ENCODE data around the gene TRIM51G.
"Not testable (repeated sequence)": the region's sequence is repeated elsewhere in the genome, so short reads cannot be mapped to it uniquely, and the experiment has no call there.

Gene TRIM51G, protein sequence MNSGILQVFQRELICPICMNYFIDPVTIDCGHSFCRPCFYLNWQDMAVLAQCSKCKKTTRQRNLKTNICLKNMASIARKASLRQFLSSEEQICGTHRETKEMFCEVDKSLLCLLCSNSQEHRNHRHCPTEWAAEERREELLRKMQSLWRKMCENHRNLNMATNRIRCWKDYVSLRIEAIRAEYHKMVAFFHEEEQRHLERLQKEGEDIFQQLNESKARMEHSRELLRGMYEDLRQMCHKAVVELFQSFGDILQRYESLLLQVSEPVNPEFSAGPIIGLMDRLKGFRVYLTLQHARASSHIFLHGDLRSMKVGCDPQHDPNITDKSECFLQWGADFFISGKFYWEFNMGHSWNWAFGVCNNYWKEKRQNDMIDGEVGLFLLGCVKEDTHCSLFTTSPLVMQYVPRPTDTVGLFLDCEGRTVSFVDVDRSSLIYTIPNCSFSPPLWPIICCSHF

DNA sequence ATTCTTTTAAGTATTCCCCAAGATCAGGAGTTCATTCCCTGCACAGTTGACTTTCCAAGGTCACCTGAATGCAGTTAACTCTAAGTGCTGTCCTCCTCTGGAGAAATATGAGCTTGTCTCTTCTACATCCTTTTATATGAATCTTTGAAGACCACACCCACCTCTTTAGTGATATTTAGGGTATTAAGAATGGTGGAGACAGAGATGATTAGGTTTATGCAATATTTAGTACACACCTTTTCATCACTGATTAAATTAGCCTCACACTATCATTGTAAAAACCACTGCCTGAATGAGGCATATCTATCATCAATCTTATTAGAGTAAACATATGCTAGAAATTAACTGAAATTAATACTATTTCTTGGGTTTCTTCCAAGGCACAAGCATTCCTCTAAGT is at the start of gene TRIM51G:
TSS of gene TRIM51G (minus strand) at position 101 of the 400 bp plus-strand sequence. CDS start 2,190 bp downstream, outside the sequence.
- DNase-seq, result not testable (repeated sequence)

DNA sequence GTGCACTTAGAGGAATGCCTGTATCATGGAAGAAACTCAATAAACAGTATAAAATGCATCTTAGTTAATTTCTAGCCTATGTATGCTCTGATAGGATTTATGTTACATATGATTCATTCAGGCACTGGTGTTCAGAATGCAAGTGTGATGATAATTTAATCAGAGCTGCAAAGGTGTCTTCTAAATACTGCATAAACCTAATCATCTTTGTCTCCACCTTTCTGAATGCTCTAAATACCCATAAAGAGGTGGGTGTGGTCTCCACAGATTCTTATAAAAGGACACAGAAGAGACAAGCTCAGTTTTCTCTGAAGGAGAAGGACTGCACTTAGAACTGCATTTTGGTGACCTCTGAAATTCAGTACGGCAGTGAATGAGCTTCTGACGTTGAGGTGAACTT is 44.8 kb upstream of the TRIM51G start, which contains the start of gene TRIM49B:
TSS of gene TRIM49B (plus strand) at position 301 of the 400 bp plus-strand sequence. CDS start 2,777 bp downstream, outside the sequence.
- DNase-seq, result not testable (repeated sequence)

DNA sequence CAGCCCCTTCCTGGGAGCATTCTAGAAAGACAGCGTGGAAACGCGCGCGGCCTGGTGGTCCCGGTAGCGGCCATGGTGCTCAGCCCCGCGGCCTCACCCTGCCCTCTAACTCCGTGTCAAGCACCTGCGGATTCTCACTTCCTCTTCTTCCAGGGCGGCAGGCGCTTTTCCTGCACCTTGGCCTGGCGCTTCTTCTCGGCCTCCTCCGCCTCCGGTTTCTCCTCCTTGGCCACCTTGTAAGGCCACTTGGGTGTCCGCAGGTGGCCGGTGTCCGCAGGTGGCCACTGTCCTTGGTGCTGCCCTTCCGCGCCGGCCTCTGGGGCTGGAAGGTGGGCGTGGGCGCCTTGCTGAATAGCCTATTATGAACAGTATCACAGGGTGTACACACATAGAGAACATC is 15.1 kb downstream of the TRIM51G start:
- not testable (repeated sequence) for DNase-seq

DNA sequence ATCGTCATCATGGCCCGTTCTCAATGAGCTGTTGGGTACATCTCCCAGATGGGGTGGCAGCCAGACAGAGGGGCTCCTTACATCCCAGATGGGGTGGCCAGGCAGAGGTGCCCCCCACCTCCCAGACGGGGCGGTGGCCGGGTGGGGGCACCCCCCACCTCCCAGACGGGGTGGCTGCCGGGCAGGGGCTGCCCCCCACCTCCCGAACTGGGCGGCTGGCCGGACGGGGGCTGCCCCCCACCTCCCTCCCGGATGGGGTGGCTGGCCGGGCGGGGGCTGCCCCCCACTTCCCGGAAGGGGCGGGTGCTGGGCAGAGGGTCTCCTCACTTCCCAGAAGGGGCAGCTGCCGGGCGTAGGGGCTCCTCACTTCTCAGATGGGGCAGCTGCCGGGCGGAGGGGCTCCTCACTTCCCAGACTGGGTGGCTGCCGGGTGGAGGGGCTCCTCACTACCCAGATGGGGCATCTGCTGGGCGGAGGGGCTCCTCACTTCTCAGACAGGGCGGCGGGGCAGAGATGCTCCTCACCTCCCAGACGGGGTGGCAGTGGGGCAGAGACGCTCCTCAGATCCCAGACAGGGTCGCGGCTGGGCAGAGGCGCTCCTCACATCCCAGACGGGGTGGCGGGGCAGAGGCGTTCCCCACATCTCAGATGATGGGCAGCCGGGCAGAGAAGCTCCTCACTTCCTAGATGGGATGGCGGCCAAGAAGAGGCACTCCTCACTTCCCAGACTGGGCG is 28.2 kb downstream of the TRIM51G start:
- not testable (repeated sequence) for DNase-seq

DNA sequence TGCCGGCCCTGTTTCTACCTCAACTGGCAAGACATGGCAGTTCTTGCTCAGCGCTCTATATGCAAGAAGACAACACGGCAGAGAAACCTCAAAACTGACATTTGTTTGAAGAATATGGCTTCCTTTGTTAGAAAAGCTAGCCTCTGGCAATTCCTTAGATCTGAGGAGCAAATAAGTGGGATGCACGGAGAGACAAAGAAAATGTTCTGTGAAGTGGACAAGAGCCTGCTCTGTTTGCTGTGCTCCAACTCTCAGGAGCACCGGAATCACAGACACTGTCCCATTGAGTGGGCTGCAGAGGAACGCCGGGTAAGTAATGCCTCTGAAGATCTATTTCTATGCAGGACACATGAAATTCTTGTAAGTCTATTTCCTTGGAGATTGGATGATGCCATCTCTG is 37.9 kb downstream of the TRIM51G start:
- DNase-seq, result not testable (repeated sequence)
